NCI-H345 treated with DMSO at 0.1 percent for 48 hours (cell line): ENCODE data around the gene HES4.

Experiments used
- DNase-seq: peaks from one replicate; lab custom pipeline; 2025; ENCODE audit not compliant: unreplicated experiment; lab: John Stamatoyannopoulos, UW

HES4 gene

GRCh38 chr1:999725-1000356 is at the start of gene HES4:
Gene HES4, minus strand, starts transcription at chr1:1000097. Its CDS starts 124 bp downstream, at chr1:999973.
- DNase-seq = no peak

GRCh38 chr1:1048765-1049164 is 48.9 kb upstream of the HES4 start:
- DNase-seq = no peak

GRCh38 chr1:1047963-1048362 is 48.1 kb upstream of the HES4 start:
- no peak for DNase-seq

GRCh38 chr1:1047407-1047806 is 47.5 kb upstream of the HES4 start:
- DNase-seq = no peak

GRCh38 chr1:1046767-1047166 is 46.9 kb upstream of the HES4 start:
- no peak for DNase-seq

GRCh38 chr1:1046243-1046642 is 46.3 kb upstream of the HES4 start:
- no peak for DNase-seq

- DNase-seq = no peak
Observed at GRCh38 chr1:1045129-1045528, 45.2 kb upstream of the HES4 start.

- DNase-seq = no peak
Observed at GRCh38 chr1:1044455-1045078, 44.7 kb upstream of the HES4 start.

GRCh38 chr1:1043921-1044320 is 44.0 kb upstream of the HES4 start:
- no peak for DNase-seq

GRCh38 chr1:1043411-1043810 is 43.5 kb upstream of the HES4 start:
- no peak for DNase-seq

- no peak for DNase-seq
Observed at GRCh38 chr1:1042835-1043234, 42.9 kb upstream of the HES4 start.

GRCh38 chr1:1041873-1042272 is 42.0 kb upstream of the HES4 start:
- no peak for DNase-seq

- DNase-seq = no peak
Observed at GRCh38 chr1:1041092-1041523, 41.2 kb upstream of the HES4 start.

- DNase-seq = peak; percentile 13
Observed at GRCh38 chr1:1040004-1040991, 40.4 kb upstream of the HES4 start.

GRCh38 chr1:1039145-1039910 is 39.4 kb upstream of the HES4 start:
- DNase-seq = no peak

GRCh38 chr1:1038694-1039093 is 38.8 kb upstream of the HES4 start:
- no peak for DNase-seq

- no peak for DNase-seq
Observed at GRCh38 chr1:1037366-1038327, 37.8 kb upstream of the HES4 start.

GRCh38 chr1:1035291-1035943 is 35.5 kb upstream of the HES4 start:
- no peak for DNase-seq

- DNase-seq = no peak
Observed at GRCh38 chr1:1034439-1034781, 34.5 kb upstream of the HES4 start.
